NCI-H82 treated with DMSO at 0.1 percent for 48 hours (cell line): ENCODE data around the gene BRPF3.

Source experiments
- DNase-seq: peaks from one replicate; lab custom pipeline; 2025; ENCODE audit not compliant: unreplicated experiment; lab: John Stamatoyannopoulos, UW

BRPF3 gene

GRCh38 chr6:36227379-36228228, 31.1 kb downstream of the BRPF3 start:
- peak; percentile 38 for DNase-seq

DNA sequence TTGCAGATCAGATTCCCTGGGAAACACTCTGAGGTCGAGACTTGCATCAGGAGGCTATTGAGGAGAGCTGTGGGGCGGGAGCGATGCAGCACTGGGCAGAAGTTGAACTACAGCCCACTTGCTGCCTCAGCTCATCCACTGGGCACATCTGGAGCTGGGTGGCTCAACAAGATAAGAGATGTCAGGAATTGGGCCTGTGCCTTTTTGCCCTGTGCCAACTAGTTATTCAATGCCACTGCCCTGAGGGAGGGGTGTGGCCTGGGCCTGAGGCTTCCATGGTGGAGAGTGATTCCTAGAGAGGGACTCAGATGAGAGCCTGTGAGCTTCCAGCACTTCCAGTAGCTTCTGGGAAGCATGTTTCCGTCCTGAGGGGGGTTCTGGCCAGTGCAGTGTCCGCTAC, 32.7 kb downstream of the BRPF3 start:
- no peak for DNase-seq

DNA sequence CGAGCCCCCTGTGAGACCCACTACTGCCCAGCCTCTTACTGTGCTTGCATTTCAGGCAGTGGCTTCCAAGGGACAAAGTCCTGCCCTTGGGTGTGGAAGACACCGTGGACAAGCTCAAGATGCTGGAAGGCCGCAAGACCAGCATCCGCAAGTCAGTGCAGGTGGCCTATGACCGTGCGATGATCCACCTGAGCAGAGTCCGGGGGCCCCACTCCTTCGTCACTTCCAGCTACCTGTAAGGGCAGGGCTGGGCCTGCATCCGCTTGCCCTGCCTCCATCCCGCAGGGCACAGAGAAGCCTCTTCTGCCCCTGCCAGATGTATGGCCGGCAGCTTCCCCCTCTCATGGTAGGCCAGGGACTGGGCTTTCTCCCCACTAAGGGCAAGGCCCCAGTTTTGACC, 33.8 kb downstream of the BRPF3 start:
- no peak for DNase-seq

GRCh38 chr6:36232172-36232571, 35.6 kb downstream of the BRPF3 start:
- no peak for DNase-seq

- no peak for DNase-seq
Observed at GRCh38 chr6:36235309-36235708, 38.8 kb downstream of the BRPF3 start.

DNA sequence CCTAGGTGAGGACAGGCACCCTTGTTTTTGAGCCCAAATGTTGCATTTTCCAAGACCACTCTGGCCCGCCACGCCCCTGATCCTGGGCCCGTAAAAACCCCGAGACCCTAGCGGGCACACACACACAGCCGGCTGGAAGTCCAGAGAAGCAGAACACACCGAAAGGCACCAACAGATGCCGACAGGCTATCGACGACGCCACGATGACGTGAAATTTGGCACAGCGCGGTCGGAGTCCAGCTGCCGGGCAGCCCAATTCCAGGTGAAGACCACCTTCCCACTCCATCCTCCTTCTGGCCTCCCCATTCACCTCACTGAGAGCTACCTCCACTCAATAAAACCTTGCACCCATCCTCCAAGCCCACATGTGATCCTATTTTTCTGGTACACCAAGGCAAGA, 39.3 kb downstream of the BRPF3 start:
- DNase-seq, result no peak

DNA sequence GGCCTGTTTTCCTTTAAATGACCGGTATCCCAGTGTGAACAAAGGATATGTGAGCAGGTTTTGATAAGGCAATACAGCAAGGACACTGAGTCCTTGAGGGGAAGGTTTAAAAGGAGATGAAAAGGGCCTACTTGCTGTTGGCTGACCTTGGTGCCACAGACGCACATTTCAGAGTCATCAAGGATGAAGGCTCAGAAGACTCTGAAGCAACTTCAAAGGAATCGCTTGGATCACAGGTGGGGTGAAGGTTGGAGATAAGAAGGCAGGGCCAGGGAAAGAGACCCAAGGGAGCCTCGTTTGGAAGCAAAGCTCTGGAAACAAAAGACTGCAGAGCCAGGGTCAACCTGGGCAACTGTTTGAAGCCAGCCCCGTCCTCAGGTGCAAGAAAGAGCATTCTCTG, 43.2 kb downstream of the BRPF3 start:
- DNase-seq, result no peak

DNA sequence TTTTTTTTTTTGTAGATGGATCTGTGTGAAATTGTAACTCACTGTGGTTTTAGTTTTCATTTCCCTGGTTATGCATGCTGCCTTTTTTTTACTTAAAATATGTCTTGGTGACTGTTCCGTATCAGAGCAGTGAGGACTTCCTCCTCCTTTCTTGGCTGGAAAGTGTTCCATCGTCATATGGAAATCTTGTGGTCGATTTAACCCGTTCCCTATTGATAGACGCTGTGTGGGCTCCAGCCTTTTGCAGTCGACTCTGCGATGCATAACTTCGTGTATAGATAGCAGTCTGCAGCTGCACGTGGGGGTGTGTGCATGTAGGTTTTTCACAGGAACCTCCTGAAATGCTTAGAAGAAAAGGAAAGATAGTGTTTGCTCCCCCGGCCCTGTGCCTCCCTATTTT, 45.2 kb downstream of the BRPF3 start:
- DNase-seq, result no peak

DNA sequence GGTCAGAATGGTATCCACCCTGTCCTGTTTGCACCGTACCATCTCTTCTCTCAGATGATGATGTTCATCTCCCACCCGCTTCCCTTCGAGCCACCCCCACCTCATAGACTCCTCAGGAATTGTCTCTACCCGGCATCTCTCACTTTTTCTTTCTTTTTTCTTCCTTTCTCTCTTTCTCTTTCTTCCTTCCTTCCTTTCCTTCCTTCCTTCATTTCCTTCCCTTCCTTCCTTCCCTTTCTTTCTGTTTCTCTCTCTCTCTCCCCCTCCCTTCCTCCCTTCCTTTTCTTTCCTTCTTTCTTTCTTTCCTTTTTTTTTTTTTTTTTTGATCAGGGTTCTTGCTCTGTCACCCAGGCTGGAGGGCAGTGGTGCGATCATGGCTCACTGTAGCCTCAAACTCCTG, 45.6 kb downstream of the BRPF3 start:
- DNase-seq, result no peak

GRCh38 chr6:36242626-36243025, 46.1 kb downstream of the BRPF3 start:
- no peak for DNase-seq

GRCh38 chr6:36243562-36244212, 47.1 kb downstream of the BRPF3 start:
- no peak for DNase-seq

- no peak for DNase-seq
Observed at GRCh38 chr6:36244641-36245280, 48.2 kb downstream of the BRPF3 start.

DNA sequence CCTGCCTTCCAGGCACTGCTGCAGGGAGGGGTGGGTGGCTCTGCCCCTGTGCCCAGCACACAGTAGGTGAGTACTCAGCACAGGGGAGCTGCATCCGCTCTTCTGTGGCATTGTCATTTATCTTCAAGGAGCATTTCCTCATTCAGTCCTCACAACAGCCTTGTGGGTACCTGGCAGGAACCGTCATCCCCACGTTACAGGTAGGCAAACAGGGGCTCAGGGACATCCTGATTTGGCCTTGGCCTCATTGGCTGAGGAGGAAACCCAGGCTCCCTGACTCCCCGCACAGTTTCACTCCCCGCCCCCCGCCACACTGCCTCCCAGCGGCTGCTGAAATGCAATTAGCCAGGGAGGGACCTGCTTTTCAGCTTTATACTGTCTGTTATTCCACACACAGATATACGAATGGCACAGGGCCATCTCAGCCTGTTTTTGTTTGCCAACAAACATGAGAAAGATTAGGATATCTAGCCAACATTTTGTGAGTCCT, 49.1 kb downstream of the BRPF3 start:
- DNase-seq, result no peak

- DNase-seq, result no peak
Observed at GRCh38 chr6:36246506-36247268, 50.1 kb downstream of the BRPF3 start.

GRCh38 chr6:36247693-36248092, 51.1 kb downstream of the BRPF3 start:
- DNase-seq, result no peak

- no peak for DNase-seq
Observed at GRCh38 chr6:36248980-36249379, 52.4 kb downstream of the BRPF3 start.

- no peak for DNase-seq
Observed at GRCh38 chr6:36249536-36249935, 53.0 kb downstream of the BRPF3 start.

GRCh38 chr6:36252005-36252404, 55.5 kb downstream of the BRPF3 start:
- no peak for DNase-seq

DNA sequence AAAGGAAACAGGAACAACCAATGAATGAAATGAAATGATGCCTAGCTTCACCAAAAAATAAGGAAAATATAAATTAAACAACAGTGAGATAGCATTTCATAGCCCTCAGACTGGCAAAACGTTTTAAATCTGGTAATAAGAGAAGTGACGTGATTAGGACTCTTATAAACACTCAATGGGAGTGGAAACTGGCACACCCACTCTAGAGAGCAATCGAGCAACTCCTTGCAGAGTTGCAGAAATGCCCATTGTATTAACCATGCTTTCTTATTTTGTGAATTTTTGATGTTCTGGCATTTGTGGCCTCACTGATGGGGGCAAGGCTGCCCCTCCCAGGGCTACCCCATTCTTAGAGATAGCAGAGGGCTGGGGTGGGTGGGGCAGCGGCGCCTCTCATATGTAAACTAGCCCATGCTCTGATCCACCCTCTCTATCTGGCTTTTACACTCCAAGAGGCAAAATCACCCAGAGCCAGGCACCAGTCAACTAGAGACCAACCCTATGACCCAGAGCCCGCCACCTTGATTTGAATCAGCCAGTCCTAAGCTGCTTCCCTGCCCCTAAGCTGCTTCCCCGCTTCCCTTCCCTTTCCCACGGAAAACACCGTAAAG, 67.0 kb downstream of the BRPF3 start:
- no peak for DNase-seq

DNA sequence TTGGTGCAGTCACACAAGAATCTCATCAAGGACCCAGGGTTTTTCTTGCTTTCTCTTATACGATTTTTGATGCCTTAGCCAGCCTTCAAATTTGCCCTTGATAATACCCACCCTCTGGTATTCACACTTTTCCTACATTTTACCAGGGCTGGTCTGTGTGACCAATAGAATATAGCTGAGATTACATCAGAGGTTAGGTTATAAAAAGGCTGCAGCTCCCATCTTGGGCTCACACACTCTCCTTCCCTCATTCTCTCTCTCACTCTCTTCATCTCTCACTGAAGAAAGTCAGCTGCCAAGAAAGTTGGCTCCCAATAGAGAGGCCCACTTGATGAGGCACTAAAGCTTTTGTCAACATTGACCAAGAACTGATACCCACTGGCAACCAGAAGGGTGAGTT, 69.2 kb downstream of the BRPF3 start:
- DNase-seq, result no peak
